ENCODE measurements around the gene RGS3.

Gene RGS3

DNA sequence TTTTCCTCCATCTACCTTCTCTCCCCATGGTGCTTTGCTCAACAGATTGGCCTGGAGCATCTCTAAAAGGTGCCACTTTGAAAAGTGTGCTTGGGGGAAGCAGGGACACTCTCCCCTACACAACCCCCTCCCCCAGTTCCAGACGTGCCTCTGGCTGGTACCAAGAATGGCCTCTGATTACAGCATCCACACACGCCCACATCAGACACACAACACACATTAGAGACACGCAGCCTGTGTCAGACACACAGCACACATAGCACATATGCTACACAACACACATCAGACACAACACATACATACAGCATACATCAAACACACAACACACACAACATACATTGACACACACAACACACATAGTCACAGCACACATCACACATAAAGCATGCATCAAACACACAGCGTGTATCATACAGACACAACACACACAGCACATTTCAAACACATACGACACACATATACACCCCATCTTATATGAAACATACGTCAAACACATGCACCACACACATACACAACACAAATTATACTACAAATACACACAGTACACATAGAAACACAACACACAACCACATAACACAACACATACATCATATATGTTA is 150.4 kb downstream of the RGS3 start:
- no peak overlapping the region for H3K4me3 ChIP-seq (ENCODE audit: low read length)
- no peak for DNase-seq (ENCODE audit: low read depth)
- no peak for TF ChIP-seq CTCF (conservative IDR thresholded peaks at IDR 0.05; ENCODE audit: low read length)

- TF ChIP-seq CTCF (conservative IDR thresholded peaks at IDR 0.05; ENCODE audit: low read length) = no peak
- H3K4me3 ChIP-seq (ENCODE audit: low read length) = peak overlapping the region; percentile 20
- DNase-seq (ENCODE audit: low read depth) = peak; percentile 87
These were observed 151.5 kb downstream of the RGS3 start for GRCh38 chr9:113614843-113615648.

- no peak for DNase-seq (ENCODE audit: low read depth)
- no peak overlapping the region for H3K4me3 ChIP-seq (ENCODE audit: low read length)
- TF ChIP-seq CTCF (conservative IDR thresholded peaks at IDR 0.05; ENCODE audit: low read length) = no peak
These were observed 152.6 kb downstream of the RGS3 start for GRCh38 chr9:113616116-113616515.

DNA sequence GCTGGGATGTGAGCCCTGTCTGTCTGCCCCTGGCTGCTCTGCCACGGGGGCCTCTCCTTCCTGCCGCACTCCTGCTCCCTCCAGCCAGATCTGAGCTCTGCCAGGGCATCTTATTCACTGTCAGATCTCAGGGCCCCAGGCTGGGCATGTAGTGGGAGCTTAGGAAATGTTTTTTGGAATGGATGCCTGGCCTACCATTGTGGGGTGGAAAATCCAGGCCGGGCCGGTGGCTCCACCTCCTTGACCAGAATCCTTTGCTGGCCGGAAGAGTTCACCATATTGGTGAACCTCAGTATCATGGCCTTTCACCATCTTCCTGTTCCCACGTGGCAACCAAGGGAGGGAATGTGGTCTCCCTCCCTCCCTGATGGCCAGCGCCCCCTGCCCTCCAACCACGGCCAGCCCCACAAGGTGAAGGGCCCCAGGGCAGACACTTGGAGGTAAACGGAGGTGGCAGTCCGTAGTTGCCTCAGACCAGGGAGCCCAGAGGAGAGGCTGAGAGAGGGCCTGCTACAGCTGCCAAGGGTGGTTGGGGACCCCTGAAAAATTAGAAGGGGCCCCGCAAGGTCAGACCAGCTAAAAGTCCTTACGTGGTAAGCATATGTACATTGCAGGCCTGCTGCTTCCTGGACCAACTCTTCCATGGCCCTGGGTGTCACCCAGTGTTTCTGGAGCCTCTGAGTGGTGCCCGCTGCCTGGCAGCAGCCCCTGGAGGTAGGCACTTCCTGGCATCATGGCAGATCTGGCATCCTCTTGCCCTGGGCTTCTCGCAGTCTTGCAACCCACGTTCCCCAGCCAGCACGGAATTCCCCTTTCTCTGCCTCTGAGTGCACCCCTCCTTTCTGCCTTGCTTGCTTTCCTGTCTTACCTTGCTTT is 153.3 kb downstream of the RGS3 start:
- TF ChIP-seq CTCF (conservative IDR thresholded peaks at IDR 0.05; ENCODE audit: low read length) = no peak

DNA sequence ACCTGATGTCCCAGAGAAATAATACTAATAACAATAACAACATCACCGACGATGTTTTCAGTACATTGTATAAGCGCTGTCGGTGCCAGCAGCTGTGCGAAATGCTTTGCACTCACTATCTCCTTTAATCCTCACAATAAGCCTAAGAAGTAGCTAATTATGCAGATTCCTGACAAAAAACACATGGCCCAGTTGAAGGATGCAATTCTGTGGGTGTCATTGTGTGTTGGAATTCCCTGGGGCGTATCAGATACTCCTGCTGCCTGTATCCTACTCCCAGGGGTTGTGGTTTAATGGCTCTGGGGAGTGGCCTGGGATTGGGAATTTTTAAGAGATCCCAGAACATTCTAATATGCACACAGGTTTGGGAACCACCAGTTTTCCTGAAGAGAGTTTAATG is 154.0 kb downstream of the RGS3 start:
- TF ChIP-seq CTCF (conservative IDR thresholded peaks at IDR 0.05; ENCODE audit: low read length) = no peak
- DNase-seq (ENCODE audit: low read depth) = no peak
- no peak overlapping the region for H3K4me3 ChIP-seq (ENCODE audit: low read length)

More for the DNA sequence above, 153.3 kb downstream of the RGS3 start:
- DNase-seq (ENCODE audit: low read depth) = peak; percentile 26
- no peak overlapping the region for H3K4me3 ChIP-seq (ENCODE audit: low read length)

DNA sequence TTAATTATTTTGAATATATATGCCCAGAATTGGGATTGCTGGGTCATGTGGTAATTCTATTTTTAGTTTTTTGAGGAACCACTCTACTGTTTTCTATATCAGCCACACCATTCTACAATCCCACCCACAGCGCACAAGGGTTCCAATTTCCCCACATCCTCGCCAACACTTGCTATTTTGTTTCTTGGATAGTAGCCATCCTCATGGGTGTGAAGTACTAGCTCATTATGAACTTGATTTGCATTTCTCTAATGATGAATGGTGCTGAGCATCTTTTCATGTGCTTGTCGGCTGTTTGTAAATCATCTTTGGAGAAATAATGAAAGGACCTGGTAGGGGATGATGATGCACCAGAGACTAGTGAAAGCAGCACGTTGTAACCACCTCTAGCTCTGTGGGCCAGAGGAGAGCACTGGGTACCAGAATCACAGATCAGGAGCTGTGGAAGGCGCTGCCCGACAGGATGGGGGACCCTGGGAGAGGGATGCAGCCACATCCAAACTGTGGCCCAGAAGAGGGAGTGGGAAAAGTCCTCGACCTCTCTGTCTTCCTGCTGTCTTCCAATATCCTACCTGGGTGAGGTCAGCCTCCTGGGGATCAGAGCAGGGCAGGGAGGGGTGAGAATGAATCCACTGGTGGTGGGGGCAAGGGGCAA is 155.4 kb downstream of the RGS3 start:
- no peak for TF ChIP-seq CTCF (conservative IDR thresholded peaks at IDR 0.05; ENCODE audit: low read length)
- DNase-seq (ENCODE audit: low read depth) = no peak
- no peak overlapping the region for H3K4me3 ChIP-seq (ENCODE audit: low read length)
